HCT116 (cell line): ENCODE data around the gene CAPN1.

ENCODE experiments used
- ELF1 ChIP-seq: IDR thresholded peaks from 2 replicates; pipeline ENCODE4 v1.6.1; 2012; ENCODE audit warnings: low read depth, borderline replicate concordance
- EZH2 ChIP-seq: fragments of 200-600 bp; sonication (generic); IDR thresholded peaks from 2 replicates; pipeline ENCODE4 v1.6.1; 2017; ENCODE audit warnings: antibody characterized with exemption, mixed run types
- FOSL1 ChIP-seq: IDR thresholded peaks from 2 replicates; pipeline ENCODE4 v1.6.1; 2012; ENCODE audit warnings: low read depth
- POLR2AphosphoS5 ChIP-seq: IDR thresholded peaks from 2 replicates; pipeline ENCODE4 v1.6.1; 2011; ENCODE audit warnings: mild to moderate bottlenecking, low read depth, low read length, moderate library complexity
- RAD21 ChIP-seq: IDR thresholded peaks from 2 replicates; pipeline ENCODE4 v1.6.1; 2012; ENCODE audit warnings: low read depth, mild to moderate bottlenecking
- SRF ChIP-seq: IDR thresholded peaks from 2 replicates; pipeline ENCODE4 v1.6.1; 2012; ENCODE audit warnings: low read depth
- ZNF274 ChIP-seq: fragments of 200-500 bp; sonication (Bioruptor generic); IDR thresholded peaks from 2 replicates; pipeline ENCODE4 v1.6.1; 2014; ENCODE audit warnings: mild to moderate bottlenecking, low read depth, low read length, inconsistent platforms
- TF ChIP-seq, protein P1 (sequence below), 3 experiments: fragments of 200-600 bp in 1 of 3; sonication (generic) in 1 of 3; IDR thresholded peaks in 2 of 3; conservative IDR thresholded peaks in 1 of 3; 2 replicates each; pipeline ENCODE4 v1.5.1; 2012 to 2017; ENCODE audit warnings: low read depth in 2 of 3, low read length in 2 of 3, antibody characterized with exemption in 1 of 3, borderline replicate concordance in 1 of 3, control low read depth in 1 of 3, mild to moderate bottlenecking in 1 of 3, mixed read lengths in 1 of 3, mixed run types in 1 of 3, moderate library complexity in 1 of 3; ENCODE audit not compliant: insufficient read depth in 1 of 3
- TF ChIP-seq, protein P2 (sequence below): IDR thresholded peaks from 2 replicates; pipeline ENCODE4 v1.6.1; 2012; ENCODE audit warnings: low read depth
- TF ChIP-seq, protein P3 (sequence below): IDR thresholded peaks from 2 replicates; pipeline ENCODE4 v1.6.1; 2011; ENCODE audit warnings: mild to moderate bottlenecking, low read length, moderate library complexity; ENCODE audit not compliant: insufficient replicate concordance; ENCODE audit errors: extremely low read depth

DNA sequence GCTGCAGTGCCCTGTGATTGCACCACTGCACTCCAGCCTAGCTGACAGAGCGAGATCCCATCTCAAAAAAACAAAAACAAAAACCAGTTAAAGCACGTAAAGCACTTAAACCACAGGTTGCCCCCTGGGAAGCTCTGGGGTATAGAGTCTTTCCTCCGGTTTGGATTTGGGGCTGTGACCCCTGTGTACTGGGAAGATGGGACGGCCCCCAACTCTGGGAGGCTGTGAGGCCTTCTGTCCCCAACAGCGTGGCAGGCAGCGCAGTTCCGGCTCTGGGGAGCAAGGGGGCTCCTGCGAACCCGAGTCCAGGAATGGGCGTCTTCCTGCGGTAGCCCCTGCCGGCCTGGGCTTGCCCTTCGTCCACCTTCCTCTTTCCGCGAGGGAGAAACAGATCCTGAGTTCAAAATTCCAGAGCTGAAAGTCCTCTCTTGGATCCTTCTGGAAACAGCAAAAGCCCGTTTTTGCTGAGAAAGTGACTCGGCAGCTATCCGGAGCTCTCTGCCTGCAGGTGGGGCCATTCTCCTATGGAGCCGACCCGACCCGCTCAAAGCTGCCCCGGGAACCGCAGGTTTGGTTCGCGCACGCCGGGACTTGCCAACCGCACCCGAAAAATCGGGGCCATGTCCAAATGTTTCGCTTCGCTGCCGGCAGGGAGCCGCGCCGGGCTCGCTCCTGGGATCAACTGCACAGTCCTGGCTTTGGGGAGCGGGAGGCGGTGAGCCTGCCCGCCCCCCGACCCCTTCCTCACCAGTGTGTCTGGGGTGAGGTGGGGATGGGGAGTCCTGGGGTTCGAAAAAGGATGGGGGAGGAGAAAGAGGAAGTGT is 43.8 kb downstream of the CAPN1 start:
- TF ChIP-seq ELF1 (no peak), EZH2 (no peak), ZNF274 (no peak), FOSL1 (no peak), SRF (no peak), POLR2AphosphoS5 (no peak), RAD21 (peak; percentile 31; the same call in 1 of the 2 replicates)
- TF ChIP-seq, protein P1, sequence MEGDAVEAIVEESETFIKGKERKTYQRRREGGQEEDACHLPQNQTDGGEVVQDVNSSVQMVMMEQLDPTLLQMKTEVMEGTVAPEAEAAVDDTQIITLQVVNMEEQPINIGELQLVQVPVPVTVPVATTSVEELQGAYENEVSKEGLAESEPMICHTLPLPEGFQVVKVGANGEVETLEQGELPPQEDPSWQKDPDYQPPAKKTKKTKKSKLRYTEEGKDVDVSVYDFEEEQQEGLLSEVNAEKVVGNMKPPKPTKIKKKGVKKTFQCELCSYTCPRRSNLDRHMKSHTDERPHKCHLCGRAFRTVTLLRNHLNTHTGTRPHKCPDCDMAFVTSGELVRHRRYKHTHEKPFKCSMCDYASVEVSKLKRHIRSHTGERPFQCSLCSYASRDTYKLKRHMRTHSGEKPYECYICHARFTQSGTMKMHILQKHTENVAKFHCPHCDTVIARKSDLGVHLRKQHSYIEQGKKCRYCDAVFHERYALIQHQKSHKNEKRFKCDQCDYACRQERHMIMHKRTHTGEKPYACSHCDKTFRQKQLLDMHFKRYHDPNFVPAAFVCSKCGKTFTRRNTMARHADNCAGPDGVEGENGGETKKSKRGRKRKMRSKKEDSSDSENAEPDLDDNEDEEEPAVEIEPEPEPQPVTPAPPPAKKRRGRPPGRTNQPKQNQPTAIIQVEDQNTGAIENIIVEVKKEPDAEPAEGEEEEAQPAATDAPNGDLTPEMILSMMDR (IDR thresholded peaks at IDR 0.05 in 2 of 3, conservative IDR thresholded peaks at IDR 0.05 in 1 of 3; ENCODE audit: borderline replicate concordance in 1 of 3, insufficient read depth in 1 of 3, low read depth in 2 of 3, low read length in 2 of 3) = peak; percentile 28 to 42 (median 32); a peak in 3 of 6 replicates
- TF ChIP-seq, protein P2, sequence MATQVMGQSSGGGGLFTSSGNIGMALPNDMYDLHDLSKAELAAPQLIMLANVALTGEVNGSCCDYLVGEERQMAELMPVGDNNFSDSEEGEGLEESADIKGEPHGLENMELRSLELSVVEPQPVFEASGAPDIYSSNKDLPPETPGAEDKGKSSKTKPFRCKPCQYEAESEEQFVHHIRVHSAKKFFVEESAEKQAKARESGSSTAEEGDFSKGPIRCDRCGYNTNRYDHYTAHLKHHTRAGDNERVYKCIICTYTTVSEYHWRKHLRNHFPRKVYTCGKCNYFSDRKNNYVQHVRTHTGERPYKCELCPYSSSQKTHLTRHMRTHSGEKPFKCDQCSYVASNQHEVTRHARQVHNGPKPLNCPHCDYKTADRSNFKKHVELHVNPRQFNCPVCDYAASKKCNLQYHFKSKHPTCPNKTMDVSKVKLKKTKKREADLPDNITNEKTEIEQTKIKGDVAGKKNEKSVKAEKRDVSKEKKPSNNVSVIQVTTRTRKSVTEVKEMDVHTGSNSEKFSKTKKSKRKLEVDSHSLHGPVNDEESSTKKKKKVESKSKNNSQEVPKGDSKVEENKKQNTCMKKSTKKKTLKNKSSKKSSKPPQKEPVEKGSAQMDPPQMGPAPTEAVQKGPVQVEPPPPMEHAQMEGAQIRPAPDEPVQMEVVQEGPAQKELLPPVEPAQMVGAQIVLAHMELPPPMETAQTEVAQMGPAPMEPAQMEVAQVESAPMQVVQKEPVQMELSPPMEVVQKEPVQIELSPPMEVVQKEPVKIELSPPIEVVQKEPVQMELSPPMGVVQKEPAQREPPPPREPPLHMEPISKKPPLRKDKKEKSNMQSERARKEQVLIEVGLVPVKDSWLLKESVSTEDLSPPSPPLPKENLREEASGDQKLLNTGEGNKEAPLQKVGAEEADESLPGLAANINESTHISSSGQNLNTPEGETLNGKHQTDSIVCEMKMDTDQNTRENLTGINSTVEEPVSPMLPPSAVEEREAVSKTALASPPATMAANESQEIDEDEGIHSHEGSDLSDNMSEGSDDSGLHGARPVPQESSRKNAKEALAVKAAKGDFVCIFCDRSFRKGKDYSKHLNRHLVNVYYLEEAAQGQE = no peak
- TF ChIP-seq, protein P3, sequence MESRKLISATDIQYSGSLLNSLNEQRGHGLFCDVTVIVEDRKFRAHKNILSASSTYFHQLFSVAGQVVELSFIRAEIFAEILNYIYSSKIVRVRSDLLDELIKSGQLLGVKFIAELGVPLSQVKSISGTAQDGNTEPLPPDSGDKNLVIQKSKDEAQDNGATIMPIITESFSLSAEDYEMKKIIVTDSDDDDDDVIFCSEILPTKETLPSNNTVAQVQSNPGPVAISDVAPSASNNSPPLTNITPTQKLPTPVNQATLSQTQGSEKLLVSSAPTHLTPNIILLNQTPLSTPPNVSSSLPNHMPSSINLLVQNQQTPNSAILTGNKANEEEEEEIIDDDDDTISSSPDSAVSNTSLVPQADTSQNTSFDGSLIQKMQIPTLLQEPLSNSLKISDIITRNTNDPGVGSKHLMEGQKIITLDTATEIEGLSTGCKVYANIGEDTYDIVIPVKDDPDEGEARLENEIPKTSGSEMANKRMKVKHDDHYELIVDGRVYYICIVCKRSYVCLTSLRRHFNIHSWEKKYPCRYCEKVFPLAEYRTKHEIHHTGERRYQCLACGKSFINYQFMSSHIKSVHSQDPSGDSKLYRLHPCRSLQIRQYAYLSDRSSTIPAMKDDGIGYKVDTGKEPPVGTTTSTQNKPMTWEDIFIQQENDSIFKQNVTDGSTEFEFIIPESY = no peak
